Keratinocyte (primary cell): ENCODE measurements around the gene PLCXD1.

ENCODE experiments used
- EZH2 ChIP-seq: IDR thresholded peaks from one replicate; pipeline ENCODE4 v1.6.1; 2012; ENCODE audit warnings: inconsistent platforms, mild to moderate bottlenecking, low read length, moderate library complexity
- TF ChIP-seq, protein P1 (sequence below), 3 experiments: IDR thresholded peaks in 1 of 3; conservative IDR thresholded peaks in 1 of 3; optimal IDR thresholded peaks in 1 of 3; 2 replicates in 2 of 3; 3 replicates in 1 of 3; pipeline versions ENCODE3 to v1.5.1; 2011; ENCODE audit warnings: low read length in 3 of 3, mild to moderate bottlenecking in 3 of 3, moderate library complexity in 2 of 3, control low read depth in 1 of 3, inconsistent platforms in 1 of 3; ENCODE audit not compliant: insufficient read depth in 2 of 3; ENCODE audit errors: extremely low read depth in 1 of 3

DNA sequence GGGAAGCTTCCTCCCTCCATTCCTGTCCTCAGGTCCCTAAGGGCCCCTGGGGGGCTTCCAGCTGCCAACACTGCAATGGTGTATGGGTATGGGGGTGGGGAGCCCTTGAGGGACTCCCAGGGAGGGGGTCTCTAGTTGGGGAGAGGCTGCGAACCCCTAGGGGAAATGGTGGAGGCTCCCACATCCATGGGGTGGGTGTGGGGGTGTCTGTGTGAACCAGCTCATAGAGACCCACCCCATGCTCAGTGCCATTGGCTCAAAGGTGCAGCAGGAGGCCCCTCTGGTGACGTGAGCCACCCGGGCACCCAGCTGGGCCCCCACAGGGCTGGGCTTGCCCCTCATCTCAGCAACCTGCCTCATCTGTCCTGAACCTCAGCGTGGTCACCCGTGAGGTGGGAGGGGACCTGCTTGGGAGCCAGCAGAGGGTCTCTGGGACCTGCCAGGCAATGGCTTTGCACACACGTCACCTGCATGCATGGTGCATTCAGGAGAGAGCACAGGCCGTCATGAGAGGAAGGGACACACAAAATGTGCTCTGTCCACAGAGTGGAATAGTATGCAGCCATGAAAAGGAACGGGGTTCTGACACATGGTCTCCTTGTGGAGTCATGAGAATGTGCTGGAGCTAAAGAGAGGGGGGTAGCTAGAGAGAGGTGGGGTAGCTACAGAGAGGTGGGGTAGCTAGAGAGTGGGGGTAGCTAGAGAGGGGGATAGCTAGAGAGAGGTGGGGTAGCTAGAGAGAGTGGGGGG, 22.7 kb upstream of the PLCXD1 start:
- TF ChIP-seq, protein P1, sequence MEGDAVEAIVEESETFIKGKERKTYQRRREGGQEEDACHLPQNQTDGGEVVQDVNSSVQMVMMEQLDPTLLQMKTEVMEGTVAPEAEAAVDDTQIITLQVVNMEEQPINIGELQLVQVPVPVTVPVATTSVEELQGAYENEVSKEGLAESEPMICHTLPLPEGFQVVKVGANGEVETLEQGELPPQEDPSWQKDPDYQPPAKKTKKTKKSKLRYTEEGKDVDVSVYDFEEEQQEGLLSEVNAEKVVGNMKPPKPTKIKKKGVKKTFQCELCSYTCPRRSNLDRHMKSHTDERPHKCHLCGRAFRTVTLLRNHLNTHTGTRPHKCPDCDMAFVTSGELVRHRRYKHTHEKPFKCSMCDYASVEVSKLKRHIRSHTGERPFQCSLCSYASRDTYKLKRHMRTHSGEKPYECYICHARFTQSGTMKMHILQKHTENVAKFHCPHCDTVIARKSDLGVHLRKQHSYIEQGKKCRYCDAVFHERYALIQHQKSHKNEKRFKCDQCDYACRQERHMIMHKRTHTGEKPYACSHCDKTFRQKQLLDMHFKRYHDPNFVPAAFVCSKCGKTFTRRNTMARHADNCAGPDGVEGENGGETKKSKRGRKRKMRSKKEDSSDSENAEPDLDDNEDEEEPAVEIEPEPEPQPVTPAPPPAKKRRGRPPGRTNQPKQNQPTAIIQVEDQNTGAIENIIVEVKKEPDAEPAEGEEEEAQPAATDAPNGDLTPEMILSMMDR (optimal IDR thresholded peaks at IDR 0.05 in 1 of 3, IDR thresholded peaks at IDR 0.05 in 1 of 3, conservative IDR thresholded peaks at IDR 0.05 in 1 of 3; ENCODE audit: extremely low read depth in 1 of 3, insufficient read depth in 2 of 3, low read length in 3 of 3), result no peak
- TF ChIP-seq EZH2, result no peak
